Measurements from ENCODE around the gene GSX1. TPM values are rescaled to one million over a fixed set of nuclear protein-coding genes. Genes with fewer than 3 reads are reported as not detected.

GSX1 gene
- total RNA-seq, 2 experiments from 2014 or later, result not detected

DNA sequence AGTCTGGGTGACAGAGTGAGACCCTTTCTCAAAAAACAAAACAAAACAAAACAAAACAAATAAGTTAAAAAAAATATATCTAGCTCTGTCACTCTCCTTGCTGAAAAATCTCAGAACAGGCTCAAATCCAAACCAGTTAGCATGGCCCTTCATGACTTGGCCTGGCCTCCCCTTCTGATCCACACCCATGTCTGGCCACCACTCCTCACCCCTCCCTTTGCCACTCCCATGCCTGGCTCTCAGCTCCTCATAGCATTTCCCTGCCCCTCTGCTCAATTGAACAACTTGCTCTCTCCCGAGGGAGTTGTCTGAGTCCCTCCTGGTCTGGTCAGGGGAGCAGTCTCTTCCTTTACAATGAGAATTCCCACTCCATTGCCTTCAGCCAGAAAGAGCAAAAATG lies 4.0 kb upstream of the GSX1 start:
- no peak overlapping the region for H3K4me3 Mint-ChIP-seq
- no peaks in the 10 kb centered on the region for H3K9me3 Mint-ChIP-seq
- ChIA-PET POLR2A (interaction anchor here (1.1 to 1.3 kb wide), 2 partner anchors 167 to 362 kb away, joined by 3 to 4 read pairs; partner anchors contain the start of gene POLR1D), CTCF (interaction anchor here (0.6 to 2.0 kb wide), 2 partner anchors 38 to 426 kb away, joined by 3 to 6 read pairs; no protein-coding TSS in a partner anchor)
- no peak overlapping the region for H3K27ac Mint-ChIP-seq
- peaks cover 27% of the 10 kb centered on the region for H3K4me1 Mint-ChIP-seq
- no peak for DNase-seq
- H3K36me3 Mint-ChIP-seq (ENCODE audit: low read depth), result peaks cover 3% of the 10 kb centered on the region
- peaks cover 65% of the 10 kb centered on the region for H3K27me3 Mint-ChIP-seq

DNA sequence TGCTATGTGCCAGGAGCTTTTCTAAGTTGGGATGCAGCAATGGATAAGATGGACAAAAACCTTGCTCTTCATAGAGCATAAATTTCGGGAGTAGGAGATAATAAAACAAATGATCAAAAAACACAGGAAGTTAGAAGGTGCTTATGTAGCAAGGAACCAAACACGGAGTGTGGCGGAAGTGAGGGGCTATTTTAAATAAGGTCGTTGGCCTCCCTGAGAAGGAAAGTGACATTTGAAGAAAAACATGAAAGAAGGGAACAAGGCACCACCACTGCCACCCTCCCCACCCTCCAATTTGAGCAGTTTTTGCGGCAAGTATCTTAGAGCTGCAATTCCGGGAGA lies 3.2 kb upstream of the GSX1 start:
- H3K4me3 Mint-ChIP-seq, result peak overlapping the region; percentile 59
- H3K27ac Mint-ChIP-seq, result no peak overlapping the region
- peaks cover 68% of the 10 kb centered on the region for H3K27me3 Mint-ChIP-seq
- peaks cover 27% of the 10 kb centered on the region for H3K4me1 Mint-ChIP-seq
- POLR2A ChIA-PET, result interaction anchor here (1.1 kb wide), 1 partner anchor 168 kb away, joined by 3 read pairs; the partner anchor contains the start of gene POLR1D
- CTCF ChIA-PET, result interaction anchor here (2.0 kb wide), 1 partner anchor 37 kb away, joined by 6 read pairs; no protein-coding TSS in a partner anchor
- no peaks in the 10 kb centered on the region for H3K9me3 Mint-ChIP-seq
- DNase-seq, result no peak
- H3K36me3 Mint-ChIP-seq (ENCODE audit: low read depth), result peaks cover 3% of the 10 kb centered on the region

- Mint-ChIP-seq H3K36me3 (ENCODE audit: low read depth) (peaks cover 3% of the 10 kb centered on the region), H3K27ac (no peak overlapping the region), H3K4me1 (peaks cover 28% of the 10 kb centered on the region), H3K4me3 (peak overlapping the region; percentile 59), H3K27me3 (peaks cover 70% of the 10 kb centered on the region), H3K9me3 (no peaks in the 10 kb centered on the region)
- CTCF ChIA-PET, result no interaction called here
- DNase-seq, result no peak
- POLR2A ChIA-PET, result no interaction called here
Observed at GRCh38 chr13:27789495-27790303, 2.6 kb upstream of the GSX1 start.

- Mint-ChIP-seq H3K4me3 (peak overlapping the region; percentile 62), H3K4me1 (peaks cover 28% of the 10 kb centered on the region), H3K27ac (no peak overlapping the region), H3K27me3 (peaks cover 73% of the 10 kb centered on the region), H3K36me3 (ENCODE audit: low read depth) (peaks cover 3% of the 10 kb centered on the region), H3K9me3 (no peaks in the 10 kb centered on the region)
- CTCF ChIA-PET, result interaction anchor here (1.2 kb wide), 1 partner anchor 163 kb away, joined by 4 read pairs; no protein-coding TSS in a partner anchor
- no peak for DNase-seq
- POLR2A ChIA-PET, result no interaction called here
Observed at GRCh38 chr13:27790523-27790922, 1.8 kb upstream of the GSX1 start.

DNA sequence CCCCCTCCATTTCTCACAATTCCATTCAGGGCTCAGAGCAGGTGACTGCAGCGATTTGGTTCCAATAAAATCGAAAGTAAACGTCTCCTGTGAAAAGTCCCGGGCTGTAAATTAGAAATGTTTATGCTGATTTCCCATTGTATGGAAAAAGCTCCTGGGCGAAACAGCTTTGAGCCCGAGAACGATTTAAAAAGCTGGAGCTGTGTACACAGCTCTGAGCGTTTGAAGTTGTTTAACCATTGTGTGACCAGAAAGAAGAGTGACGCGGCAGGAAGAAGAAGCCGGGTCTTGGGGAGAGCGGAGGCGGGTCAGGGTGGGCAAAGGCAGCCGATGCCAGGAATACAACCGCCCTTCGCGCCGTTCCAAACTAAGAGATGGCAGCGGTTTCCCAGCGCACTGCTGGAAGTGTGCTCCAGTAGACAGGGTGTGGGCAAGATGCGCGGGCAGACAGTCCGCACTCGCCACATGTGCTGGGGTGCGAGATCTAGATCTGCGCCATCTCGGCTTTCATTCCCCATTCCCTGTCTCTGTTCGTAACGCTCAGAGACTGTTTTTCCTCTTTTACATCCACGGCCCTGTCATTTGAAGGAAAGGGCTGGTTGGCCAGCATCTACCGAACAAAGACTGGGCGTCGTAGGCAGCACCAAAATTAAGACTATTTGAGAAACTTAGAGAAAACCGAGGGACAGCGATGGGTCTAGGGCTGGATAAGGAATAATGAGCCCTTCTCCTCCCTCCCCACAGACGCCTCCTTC lies 960 bp upstream of the GSX1 start:
- Mint-ChIP-seq H3K4me3 (peak overlapping the region; percentile 62), H3K27me3 (peaks cover 79% of the 10 kb centered on the region), H3K4me1 (peaks cover 28% of the 10 kb centered on the region), H3K36me3 (ENCODE audit: low read depth) (peaks cover 3% of the 10 kb centered on the region), H3K27ac (no peak overlapping the region), H3K9me3 (no peaks in the 10 kb centered on the region)
- ChIA-PET CTCF (interaction anchor here (1.2 kb wide), 1 partner anchor 162 kb away, joined by 4 read pairs; no protein-coding TSS in a partner anchor), POLR2A (no interaction called here)
- DNase-seq, result no peak

DNA sequence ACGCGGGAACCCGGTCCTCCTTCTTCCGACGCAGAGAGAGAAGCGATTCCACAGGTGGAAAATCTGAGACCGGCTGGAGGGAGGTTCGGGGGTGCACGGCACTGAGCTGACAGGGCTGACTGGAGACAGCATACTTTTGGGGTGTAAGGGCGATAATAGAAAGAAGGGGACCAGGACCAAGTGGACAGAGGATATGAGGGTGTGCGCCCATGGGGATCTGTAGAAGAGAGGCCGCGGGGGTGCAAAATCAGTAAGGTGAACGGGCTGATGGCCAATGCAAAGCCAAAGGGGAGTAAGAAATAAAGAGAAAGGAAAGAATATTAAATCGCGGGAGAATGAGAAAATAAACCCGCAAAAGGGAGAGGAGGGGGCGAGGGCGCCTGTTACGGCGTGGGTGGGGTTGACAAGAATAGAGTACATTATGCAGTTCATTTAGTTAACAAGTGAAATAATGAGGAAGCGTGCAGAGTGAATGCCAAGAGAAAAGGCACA lies 336 bp upstream of the GSX1 start:
- Mint-ChIP-seq H3K9me3 (no peaks in the 10 kb centered on the region), H3K36me3 (ENCODE audit: low read depth) (peaks cover 3% of the 10 kb centered on the region), H3K27ac (no peak overlapping the region), H3K4me1 (peaks cover 28% of the 10 kb centered on the region), H3K4me3 (peak overlapping the region; percentile 62), H3K27me3 (peaks cover 81% of the 10 kb centered on the region)
- no peak for DNase-seq
- ChIA-PET CTCF (interaction anchor here (1.2 kb wide), 1 partner anchor 162 kb away, joined by 4 read pairs; no protein-coding TSS in a partner anchor), POLR2A (no interaction called here)

- no peak overlapping the region for H3K4me3 Mint-ChIP-seq
- peaks cover 28% of the 10 kb centered on the region for H3K4me1 Mint-ChIP-seq
- POLR2A ChIA-PET, result no interaction called here
- no peak overlapping the region for H3K27ac Mint-ChIP-seq
- peaks cover 84% of the 10 kb centered on the region for H3K27me3 Mint-ChIP-seq
- peaks cover 3% of the 10 kb centered on the region for H3K36me3 Mint-ChIP-seq (ENCODE audit: low read depth)
- no peak for DNase-seq
- CTCF ChIA-PET, result no interaction called here
- no peaks in the 10 kb centered on the region for H3K9me3 Mint-ChIP-seq
Observed at GRCh38 chr13:27793507-27794367, 1.5 kb downstream of the GSX1 start.

DNA sequence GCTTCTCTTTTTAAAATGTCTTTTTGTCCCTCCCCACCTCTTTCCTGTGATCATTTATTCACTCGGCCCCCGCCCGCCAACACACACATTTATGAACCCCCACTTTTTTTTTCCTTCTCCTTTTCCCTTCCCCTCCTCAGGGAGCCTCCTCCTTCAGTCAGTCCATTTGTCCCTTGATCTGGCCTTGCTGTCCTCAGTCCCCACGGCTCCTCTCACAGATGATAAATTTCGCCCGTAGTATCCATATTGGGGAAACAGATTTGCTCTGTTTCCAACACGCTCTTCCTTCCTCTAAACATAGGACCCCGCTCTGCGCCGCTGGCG lies 2.0 kb downstream of the GSX1 start:
- Mint-ChIP-seq H3K36me3 (ENCODE audit: low read depth) (peaks cover 3% of the 10 kb centered on the region), H3K9me3 (no peaks in the 10 kb centered on the region), H3K27me3 (peaks cover 83% of the 10 kb centered on the region), H3K4me1 (peaks cover 24% of the 10 kb centered on the region), H3K4me3 (no peak overlapping the region), H3K27ac (no peak overlapping the region)
- ChIA-PET CTCF (interaction anchor here (2.0 kb wide), 1 partner anchor 32 kb away, joined by 7 read pairs; no protein-coding TSS in a partner anchor), POLR2A (no interaction called here)
- no peak for DNase-seq

GRCh38 chr13:27794921-27795717 lies 2.8 kb downstream of the GSX1 start:
- Mint-ChIP-seq H3K9me3 (no peaks in the 10 kb centered on the region), H3K4me1 (peaks cover 21% of the 10 kb centered on the region), H3K36me3 (ENCODE audit: low read depth) (peaks cover 3% of the 10 kb centered on the region), H3K27ac (no peak overlapping the region), H3K4me3 (no peak overlapping the region), H3K27me3 (peaks cover 86% of the 10 kb centered on the region)
- CTCF ChIA-PET, result interaction anchor here (2.0 kb wide), 1 partner anchor 31 kb away, joined by 7 read pairs; no protein-coding TSS in a partner anchor
- no peak for DNase-seq
- POLR2A ChIA-PET, result no interaction called here

DNA sequence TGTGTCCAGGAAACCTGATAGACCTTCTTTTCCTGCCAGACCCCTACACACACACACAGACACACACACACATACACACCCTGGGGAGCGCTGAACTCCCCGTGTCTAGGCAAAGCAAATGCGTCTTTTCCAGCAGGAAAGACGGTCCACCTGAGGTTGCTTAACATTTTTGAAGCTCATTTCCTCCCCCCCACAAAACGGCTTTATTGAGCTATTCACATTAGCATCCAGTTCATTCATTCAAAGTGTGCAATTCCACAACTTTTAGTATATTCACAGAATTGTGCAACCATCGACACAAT lies 3.4 kb downstream of the GSX1 start:
- CTCF ChIA-PET, result interaction anchor here (2.0 kb wide), 1 partner anchor 30 kb away, joined by 7 read pairs; no protein-coding TSS in a partner anchor
- peaks cover 84% of the 10 kb centered on the region for H3K27me3 Mint-ChIP-seq

DNA sequence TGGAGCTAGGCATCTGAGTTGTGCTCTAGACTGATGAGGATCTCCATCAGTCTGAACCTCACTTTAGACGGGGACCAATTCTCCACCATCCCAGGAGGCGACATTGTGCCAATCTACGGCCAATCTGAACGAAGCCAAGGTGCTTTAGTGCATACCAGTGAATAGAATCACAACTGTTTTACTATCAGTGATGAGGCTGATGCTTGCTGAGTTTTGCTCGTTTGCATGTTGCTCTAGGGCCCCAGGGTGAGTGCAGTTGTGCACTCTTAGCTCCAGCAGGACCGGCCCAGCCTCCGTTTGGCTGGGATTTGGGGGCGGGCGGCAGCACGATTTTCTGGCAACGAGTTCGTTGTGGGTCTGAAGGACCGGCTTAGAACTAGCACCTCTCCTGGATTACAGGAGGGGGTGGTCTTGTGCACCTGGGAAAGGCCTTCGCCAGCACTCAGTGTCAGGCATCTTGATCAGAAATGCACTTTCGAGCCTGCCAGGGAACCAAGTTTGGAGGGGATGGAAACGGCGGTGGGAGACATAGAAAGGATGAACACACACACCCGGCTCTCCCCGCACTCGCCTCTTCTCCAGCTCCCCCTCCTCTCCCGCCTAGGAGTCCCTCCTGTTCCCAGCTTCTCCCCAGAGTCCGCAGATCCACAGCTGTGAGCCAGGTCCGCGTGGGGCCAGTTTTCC lies 4.4 kb downstream of the GSX1 start:
- Mint-ChIP-seq H3K9me3 (no peaks in the 10 kb centered on the region), H3K27me3 (peaks cover 76% of the 10 kb centered on the region), H3K36me3 (ENCODE audit: low read depth) (peaks cover 3% of the 10 kb centered on the region), H3K4me1 (peaks cover 8% of the 10 kb centered on the region), H3K27ac (no peak overlapping the region), H3K4me3 (no peak overlapping the region)
- ChIA-PET POLR2A (no interaction called here), CTCF (interaction anchor here (2.0 kb wide), 1 partner anchor 29 kb away, joined by 7 read pairs; no protein-coding TSS in a partner anchor)
- DNase-seq, result no peak

More for the DNA sequence above, 3.4 kb downstream of the GSX1 start:
- H3K4me3 Mint-ChIP-seq, result no peak overlapping the region
- H3K9me3 Mint-ChIP-seq, result no peaks in the 10 kb centered on the region
- no peak for DNase-seq
- no peak overlapping the region for H3K27ac Mint-ChIP-seq
- POLR2A ChIA-PET, result no interaction called here
- peaks cover 3% of the 10 kb centered on the region for H3K36me3 Mint-ChIP-seq (ENCODE audit: low read depth)
- peaks cover 18% of the 10 kb centered on the region for H3K4me1 Mint-ChIP-seq

GRCh38 chr13:27797228-27797624 lies 4.9 kb downstream of the GSX1 start:
- H3K27ac Mint-ChIP-seq, result no peak overlapping the region
- no peaks in the 10 kb centered on the region for H3K9me3 Mint-ChIP-seq
- CTCF ChIA-PET, result no interaction called here
- peaks cover 2% of the 10 kb centered on the region for H3K4me1 Mint-ChIP-seq
- DNase-seq, result no peak
- POLR2A ChIA-PET, result no interaction called here
- no peak overlapping the region for H3K4me3 Mint-ChIP-seq
- H3K27me3 Mint-ChIP-seq, result peaks cover 71% of the 10 kb centered on the region
- H3K36me3 Mint-ChIP-seq (ENCODE audit: low read depth), result no peaks in the 10 kb centered on the region

All from activated CD4-positive, alpha-beta memory T cell treated with anti-CD3 and anti-CD28 coated beads, Interleukin-2, amount 10 ng/mL, durations not matched to agents 7 days and 5 days (primary cell).